GM20431 (cell line): ENCODE results near the gene AP1M1.

Experiments
- in situ Hi-C: fragments of 300-500 bp; cut with MseI, MboI; formaldehyde crosslinking; loops from one replicate; pipeline ENCODE4 v1.15.0; 2020; ENCODE audit warnings: low sequenced_read_pairs; ENCODE audit not compliant: unreplicated experiment

The AP1M1 gene

GRCh38 chr19:16254851-16255408, 57.2 kb downstream of the AP1M1 start:
- in situ Hi-C loops = no loop called here

GRCh38 chr19:16257509-16258002, 59.8 kb downstream of the AP1M1 start:
- in situ Hi-C loops = no loop called here

GRCh38 chr19:16258440-16258903, 60.8 kb downstream of the AP1M1 start:
- in situ Hi-C loops = no loop called here

GRCh38 chr19:16259385-16260159, 61.9 kb downstream of the AP1M1 start:
- in situ Hi-C loops = no loop called here

DNA sequence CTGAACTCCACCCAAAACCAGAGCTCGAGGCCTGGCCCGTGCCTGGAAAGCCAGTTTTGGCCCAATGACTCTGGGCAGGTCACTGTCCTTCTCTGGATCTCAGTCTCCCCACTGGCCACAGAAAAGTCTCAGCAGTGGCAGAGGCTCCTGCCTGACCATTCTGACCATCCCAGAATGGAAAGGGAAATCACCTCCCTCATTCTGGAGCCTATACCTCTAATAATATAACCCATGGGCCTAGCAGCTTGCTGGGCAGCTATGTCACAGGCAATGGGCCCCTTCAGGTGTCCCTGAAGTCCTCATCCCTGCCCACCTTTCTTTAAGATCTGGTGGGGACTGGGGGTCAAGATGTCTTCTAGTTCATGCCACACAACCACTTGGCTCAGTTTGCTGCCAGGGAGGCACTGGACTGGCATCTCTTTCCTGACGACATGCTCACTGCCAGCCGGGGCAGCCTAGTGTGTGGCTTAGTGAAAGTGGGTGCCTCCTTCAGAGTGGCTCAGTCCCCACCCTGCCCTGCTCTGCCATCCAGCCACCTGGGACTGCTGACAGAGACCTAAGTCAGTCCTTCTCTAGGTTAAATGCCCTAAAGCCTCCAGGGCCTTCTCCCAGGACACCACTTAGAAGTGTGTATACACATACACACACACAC, 62.6 kb downstream of the AP1M1 start:
- in situ Hi-C loops = no loop called here

- in situ Hi-C loops = no loop called here
These were observed 63.1 kb downstream of the AP1M1 start for GRCh38 chr19:16260812-16261161.

DNA sequence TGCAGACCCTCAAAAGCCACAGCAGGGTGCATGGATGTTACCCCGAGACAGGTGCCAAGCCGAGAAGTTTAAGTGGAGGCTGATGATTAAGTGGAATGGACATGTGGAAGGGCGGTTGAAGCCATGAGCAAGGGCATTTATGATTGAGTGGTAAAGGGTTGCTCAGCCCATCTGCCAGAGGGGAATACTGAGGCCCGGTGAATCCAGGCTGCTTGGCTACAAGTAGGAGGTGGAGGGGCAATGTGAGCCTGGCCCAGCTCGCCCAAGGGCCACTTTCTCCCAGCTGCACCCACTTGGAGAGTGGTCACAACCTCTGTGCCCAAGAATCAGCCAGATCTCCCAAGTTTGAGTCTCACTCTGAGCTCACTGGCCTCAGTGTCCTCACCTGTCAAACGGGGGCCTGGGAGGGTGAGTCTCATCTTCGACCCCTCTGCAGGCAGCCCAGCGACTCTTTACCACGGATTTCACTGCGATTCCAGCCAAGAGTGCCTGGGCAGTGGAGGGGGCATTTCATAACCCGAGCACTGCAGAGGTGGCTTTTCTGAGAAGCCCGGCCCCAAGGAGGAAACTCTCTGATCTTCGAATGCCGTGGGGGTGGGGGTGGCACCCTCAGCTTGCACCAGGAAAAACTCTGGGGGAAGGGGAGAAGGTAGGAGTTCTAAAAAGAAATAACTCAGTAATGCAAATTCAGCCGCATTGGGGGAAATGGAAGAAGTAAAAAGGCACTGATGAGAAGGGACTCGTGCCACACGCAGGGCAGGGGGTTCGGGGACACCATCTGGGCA, 64.1 kb downstream of the AP1M1 start:
- in situ Hi-C loops = no loop called here

- in situ Hi-C loops = no loop called here
These were observed 64.9 kb downstream of the AP1M1 start for GRCh38 chr19:16262618-16263017.

DNA sequence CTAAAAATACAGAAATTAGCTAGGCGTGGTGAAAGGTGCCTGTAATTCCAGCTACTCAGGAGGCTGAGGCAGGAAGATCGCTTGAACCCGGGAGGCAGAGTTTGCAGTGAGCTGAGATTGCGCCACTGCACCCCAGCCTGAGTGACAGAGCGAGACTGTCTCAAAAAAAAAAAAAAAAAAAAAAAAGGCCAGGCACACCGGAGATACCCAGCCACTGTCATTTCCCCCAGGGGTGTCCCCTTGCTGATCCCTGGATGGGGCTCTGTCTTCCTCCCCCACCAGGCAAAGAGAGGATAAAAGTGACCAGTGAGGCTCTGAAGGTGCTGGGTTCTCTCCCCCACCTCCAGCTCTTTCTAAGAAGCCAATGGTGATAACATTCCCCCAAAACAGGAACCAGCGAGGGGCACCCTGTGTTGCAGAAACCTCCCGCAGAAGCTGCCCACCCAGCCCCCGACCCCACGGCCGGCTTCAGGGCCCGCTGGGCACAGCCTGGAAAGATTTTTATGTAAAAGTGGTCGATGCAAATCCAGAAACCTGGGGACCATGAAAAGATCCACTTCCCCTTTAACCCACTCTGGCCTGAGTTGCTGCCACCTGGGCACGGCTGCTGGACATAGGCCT, 65.5 kb downstream of the AP1M1 start:
- in situ Hi-C loops = no loop called here

DNA sequence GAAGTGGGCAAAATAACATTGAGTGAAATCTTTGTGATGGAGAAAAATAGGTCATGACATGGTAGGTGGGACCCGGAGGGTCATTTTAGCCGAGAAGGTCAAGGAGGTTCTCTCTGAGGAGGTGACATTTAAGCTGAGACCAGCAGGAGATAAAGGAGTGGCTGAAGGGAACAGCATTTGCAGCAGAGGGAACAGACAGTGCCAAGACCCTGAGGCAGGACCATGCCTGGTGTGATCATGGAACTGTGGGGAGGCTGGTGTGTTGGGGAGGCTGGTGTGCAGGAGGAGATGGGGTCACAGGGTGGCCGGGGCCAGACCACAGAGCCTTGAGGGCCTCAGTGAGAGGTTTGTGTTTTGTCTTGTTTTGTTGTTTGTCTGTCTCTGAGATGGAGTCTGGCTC, 67.5 kb downstream of the AP1M1 start:
- in situ Hi-C loops = no loop called here

DNA sequence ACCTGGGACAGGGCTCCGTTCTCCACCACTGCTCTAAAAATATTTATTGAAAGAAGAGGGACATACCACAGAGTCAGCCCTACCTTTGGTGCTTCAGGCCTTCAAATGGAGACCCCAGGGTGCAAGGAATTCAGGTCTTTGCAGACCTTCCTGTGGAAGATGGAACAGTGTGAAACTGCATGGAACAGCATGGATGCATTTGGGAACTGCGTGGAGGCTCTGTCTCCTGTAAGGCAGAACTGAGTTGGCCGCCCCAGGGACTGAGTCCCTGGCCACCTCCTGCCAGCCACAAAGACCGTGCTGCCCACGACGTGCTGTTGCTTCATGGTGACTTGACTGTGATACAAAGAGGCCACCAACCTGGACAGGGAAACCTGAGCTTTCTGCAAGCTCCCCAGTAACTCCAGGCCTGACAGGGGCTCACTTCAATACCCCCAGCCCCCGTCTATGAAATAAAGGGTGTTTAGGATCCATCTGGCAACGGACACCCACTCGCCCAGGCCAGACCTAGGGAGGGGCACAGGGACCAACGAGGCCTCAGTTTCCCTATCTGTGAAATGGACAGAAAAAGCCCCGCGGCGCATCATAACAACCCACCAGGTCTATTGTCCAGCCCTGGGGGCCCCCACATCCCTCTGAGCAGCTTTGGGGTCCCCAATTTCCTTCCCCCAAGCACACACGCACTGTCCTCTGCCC, 68.3 kb downstream of the AP1M1 start:
- in situ Hi-C loops = no loop called here

GRCh38 chr19:16266586-16266942, 68.9 kb downstream of the AP1M1 start:
- in situ Hi-C loops = no loop called here

GRCh38 chr19:16268676-16269319, 71.1 kb downstream of the AP1M1 start:
- in situ Hi-C loops = no loop called here

GRCh38 chr19:16272945-16273344, 75.2 kb downstream of the AP1M1 start:
- in situ Hi-C loops = no loop called here

DNA sequence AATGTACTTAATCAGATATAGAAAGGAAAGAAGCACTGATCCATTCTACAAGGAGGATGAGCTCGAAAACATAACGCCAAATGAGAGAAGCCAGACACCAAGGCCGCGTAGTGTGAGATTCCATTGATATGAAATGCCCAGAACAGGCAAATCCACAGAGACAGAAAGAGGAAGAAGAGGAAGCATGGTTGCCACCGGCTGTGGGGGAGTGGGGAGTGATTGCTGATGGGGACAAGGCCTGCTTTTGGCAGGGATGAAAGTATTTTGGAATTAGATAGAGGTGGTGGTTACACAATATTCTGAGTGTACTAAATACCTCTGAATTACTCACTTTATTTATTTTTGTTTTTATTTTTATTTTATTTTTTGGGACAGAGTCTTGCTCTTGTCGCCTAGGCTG, 76.7 kb downstream of the AP1M1 start:
- in situ Hi-C loops = no loop called here

GRCh38 chr19:16280306-16280705, 82.6 kb downstream of the AP1M1 start:
- in situ Hi-C loops = no loop called here

DNA sequence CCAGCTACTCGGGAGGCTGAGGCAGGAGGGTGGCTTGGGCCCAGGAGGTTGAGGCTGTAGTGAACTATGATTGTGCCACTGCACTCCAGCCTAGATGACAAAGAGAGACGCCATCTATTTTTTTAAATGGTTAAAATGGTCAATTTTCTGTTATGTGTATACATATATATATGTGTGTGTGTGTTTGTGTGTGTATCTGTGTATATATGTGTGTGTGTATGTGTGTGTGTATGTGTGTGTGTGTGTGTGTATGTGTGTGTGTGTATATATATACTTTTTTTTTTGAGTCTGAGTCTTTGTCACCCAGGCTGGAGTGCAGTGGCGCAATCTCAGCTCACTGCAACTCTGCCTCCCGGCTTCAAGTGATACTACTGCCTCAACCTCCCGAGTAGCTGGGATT, 84.0 kb downstream of the AP1M1 start:
- in situ Hi-C loops = no loop called here

GRCh38 chr19:16283210-16284061, 85.7 kb downstream of the AP1M1 start:
- in situ Hi-C loops = no loop called here
